Iris pigment epithelial cell (primary cell): ENCODE data around the gene MAGI3.
"Not testable (repeated sequence)": the region's sequence is repeated elsewhere in the genome, so short reads cannot be mapped to it uniquely, and the experiment has no call there.

ENCODE experiments used
- DNase-seq: peaks from one replicate; pipeline ENCODE4 v3.0.0-alpha.2; 2011; ENCODE audit warnings: low read depth

MAGI3 gene

DNA sequence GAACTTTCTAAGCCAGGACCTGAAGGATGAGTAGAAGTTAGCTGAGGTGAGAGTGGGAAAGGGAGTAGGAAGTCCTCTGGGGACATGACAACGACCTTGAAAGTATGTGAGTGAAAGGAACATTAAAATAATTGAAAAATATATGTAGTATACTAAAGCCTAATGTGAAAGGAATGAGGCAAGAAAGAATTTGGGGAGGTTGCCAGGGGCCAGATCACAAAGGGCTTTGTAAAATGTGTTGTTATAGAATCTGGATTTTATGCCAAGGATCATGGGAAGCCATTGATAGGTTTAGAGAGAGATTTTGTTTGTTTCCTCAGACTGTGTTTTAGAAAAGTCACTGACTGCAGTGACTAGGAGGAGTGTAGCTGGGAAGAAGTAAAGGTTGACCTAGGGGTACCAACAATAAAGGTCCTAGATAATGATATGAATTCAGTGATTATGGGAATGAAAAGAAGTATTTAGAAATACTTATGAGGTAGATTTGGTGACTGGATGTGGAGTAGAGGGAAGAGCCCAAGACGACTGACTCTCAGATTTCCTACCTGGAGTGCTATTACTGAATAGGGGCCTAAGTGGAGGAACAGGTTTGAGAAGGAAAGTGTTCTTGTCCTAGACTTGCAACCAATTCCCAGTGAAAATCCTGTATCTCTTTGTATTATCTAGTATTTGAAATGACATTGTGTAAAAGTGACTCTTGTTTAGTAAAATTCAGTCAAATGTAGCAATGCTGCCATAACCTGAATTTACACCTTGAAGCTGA, 189.1 kb downstream of the MAGI3 start:
- no peak for DNase-seq

DNA sequence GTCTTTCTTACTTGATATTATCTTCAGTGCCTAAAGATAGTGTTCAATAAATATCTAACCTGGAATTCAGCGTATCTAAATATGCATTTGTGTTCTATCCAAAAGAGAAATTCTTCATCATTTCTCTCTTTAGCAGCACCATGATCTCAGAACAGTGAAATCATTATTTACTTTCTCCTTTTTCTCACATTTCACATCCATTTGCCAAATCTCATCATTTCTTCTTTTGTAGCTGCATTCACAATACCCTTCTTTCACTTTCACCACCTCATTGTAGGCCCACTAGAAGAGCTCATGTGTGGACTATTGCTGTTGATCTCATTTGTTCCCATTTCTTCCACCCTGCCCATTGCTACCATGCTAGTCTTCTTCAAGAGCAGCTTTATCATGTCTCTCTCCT, 191.0 kb downstream of the MAGI3 start:
- DNase-seq: no peak

DNA sequence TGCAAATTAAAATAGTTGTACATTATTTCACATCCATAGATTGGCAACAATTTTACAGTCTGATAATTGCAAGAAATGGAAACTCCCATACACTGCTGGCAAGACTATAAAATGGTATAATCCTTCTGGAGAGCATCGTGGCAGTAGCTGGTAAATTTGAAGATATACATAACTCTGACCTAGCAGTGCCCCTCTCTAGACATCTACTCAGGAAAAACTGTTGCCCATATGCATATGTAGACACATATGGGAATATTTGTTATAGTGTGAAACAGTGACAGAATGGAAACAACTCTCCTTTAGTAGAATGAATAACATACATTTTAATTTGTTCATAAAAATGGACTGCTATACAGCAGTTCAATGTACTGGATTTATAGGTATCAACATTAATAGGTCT, 191.8 kb downstream of the MAGI3 start:
- no peak for DNase-seq

DNA sequence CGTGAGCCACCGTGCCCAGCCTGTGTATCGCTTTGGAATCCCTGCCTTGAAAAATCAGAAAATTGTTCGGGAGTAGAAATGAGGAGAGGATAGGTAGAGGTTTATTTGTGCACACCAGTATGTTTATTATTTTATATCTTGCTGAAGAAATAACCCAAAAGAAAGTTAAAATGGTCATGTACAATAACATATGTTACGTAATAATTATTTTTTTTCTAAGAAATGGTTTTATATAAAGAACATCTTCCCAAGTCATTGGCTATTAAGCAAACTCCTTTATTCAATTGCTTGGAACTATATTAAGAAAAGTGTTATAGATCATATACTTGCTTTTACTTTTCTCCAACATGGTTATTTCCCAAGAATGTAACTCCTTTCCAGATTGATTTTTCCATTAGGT, 197.2 kb downstream of the MAGI3 start:
- no peak for DNase-seq

DNA sequence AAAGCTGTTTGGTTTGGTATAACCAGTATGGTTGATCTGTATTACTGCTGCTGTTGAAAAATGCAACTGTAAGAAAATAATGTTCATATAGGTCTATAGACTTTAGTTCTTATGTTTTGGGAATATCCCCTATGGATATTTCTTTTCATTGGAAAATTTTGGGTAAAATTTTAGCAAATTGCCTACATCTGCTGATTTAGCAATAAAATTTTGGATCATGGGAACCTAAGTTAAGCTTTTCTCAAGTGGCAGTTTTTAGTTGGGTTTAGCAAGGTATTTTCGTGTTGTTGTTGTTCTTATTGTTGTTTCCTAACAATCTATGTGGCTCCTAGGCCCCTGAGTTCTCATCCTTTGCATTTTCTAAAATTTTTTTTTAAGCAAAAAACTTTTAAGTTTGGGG, 201.9 kb downstream of the MAGI3 start:
- no peak for DNase-seq

DNA sequence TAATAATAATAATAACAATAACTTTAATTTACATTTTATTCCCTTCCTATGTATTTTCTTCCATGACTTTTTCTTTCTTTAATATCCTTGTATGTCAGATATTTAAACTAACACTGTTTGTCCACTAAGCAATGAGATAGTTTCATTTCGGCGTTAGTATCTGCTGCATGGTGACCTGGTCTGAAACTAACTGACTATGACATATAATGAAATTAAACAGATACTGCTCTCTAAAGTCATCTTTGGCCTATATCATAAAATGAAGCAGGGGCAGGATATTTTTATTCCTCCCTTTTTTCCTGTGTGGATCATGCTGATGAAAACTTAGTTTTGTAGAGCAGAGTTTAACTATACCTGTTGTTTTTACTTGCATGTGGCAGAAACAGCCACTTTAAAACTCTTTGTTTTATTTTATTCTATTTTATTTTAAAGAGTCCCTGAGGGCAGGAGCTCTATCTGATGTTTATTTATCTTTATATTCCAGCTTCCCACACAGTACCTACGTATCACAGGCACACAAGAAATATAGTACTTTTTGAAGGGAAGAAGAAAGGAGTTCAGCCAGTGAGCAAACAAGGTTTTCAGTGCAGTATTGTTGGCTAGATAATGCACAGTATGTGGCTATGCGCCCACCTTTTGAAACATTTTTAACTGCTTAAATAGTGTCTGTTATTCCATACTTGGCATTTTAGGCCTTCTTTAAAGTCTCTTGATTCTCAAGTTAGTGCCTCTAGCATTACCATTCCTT, 203.4 kb downstream of the MAGI3 start:
- DNase-seq: no peak

DNA sequence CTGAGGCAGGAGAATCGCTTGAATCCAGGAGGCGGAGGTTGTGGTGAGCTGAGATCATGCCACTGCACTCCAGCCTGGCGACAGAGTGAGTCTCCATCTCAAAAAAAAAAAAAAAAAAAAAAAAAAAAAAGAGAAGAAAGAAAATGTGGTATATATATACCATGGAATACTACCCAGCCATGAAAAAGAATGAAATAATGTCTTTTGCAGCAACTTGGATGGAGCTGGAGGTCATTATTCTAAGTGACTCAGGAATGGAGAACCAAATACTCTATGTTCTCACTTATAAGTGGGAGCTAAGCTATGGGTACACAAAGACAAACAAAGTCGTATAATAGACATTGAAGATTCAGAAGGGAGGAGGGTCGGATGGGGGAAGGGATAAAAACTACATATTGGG, 214.2 kb downstream of the MAGI3 start:
- DNase-seq: not testable (repeated sequence)

DNA sequence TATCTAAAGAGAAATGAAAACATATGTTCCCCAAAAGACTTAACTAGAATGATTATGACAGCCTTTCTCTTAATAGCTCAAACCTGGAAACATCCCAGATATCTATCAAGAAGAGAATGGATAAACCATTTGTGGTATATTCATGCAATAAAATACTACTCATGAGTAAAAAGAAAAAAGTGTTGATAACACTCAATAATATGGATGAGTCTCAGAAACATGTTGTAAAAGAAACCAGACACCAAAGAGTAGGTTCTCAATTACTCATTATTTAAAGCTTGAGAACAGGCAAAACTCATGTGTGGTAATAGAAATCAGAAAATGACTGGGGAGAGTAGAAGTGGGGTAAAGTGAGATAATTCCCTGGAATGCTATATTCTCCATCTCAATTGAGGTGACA, 214.8 kb downstream of the MAGI3 start:
- no peak for DNase-seq

DNA sequence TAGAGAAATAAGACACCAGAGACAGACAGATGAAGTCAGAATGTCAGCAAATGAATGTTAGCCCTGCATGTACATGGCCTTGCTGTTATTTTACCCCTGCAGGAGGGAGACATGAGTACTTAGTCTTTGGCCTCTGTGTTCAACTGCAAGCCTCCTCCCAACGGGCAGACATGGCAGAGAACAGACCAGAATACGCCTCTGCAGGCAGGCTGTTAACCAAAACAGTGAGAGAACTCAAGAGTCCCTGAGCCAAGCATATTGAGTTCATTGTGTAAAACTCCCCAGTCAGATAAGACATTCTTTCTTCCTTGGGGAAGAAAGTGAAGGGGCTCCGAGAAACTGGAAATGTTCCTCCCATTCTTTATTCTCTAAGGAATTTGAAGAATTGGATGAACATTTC, 218.1 kb downstream of the MAGI3 start:
- no peak for DNase-seq

DNA sequence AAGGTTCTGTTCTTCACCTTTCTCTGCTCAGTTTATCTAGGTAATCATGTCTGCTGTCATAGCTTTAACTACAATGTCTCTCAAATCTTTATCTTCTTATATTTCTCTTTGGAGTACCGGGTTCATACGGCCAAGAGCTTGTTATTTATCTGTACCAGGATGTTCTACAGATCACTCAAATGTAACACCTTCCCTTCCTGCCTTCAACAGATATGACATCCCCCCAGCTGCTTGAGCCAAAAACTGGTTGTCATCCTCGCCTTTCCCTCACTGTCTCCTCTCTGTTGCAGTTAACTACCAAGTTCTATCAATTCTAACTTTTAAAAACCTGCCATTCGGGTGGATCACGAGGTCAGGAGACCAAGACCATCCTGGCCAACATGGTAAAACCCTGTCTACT, 220.1 kb downstream of the MAGI3 start:
- DNase-seq: no peak

DNA sequence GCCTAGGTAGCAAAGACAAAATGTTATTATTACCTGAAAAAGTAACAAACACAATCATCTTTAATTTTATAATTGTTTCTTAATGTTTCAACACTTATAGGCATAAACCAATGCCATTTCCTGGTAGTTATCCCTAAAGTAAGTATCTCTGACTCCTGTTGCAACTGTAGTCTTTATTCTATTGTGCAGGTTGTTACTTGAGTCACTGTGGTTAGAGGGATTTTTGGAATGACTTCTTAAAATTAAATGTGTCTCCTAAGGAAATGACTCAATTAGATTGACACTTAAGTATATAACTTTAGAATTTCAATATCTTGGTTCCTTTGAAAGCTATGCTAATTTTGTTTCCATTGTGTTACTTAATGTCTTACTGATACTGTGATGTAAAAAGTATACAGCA, 225.1 kb downstream of the MAGI3 start:
- peak; percentile 69 for DNase-seq

DNA sequence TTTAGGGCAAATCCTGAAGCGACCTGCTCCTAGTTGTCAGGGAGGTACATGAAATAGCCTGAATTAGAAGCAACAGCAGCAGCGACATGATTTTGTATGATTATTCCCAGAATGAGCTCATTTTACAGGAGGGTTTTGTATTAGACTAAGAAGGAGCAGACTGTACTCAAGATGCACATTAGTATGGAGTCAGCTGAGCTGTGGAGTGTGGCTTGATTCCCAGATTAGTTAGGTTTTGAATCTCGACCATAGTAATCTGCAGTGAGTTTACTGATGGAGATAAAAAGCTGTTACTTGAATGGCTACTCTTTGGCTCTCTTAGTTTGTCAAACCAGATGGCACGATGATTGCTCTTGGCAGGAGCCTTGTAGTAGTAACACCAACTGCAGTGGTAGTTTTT, 225.8 kb downstream of the MAGI3 start:
- no peak for DNase-seq

DNA sequence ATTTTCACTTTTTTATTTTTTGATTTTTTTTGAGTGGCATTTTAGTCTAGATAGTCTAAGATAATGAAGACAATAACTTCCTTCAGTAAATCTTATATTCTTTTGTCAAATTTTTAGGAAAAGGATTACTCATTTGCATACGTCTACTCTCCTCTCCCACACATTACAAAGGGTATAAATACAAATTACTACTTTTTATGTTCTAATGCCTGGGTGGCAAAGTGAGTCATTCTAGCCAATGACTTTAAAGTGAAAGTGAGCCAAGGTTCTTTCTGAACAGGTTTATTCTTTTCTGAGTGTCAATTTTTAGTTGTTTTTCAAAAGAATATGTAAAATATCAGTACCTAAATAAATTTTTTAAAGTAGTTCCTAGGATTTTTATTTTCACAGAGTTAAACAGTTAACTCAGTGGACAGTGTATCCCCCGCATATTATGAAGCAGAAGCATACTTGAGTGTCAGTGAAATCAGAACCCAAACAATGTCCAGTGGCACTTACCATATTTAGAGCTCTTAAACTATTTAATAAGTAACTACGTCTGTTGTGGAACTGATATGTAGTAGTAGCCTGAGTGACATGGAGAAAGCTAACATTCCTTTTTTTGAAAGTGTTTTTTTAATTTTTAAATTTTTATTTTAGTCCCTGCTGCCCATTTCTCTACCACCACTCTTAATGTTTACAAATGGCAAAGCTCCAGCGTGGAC, 227.3 kb downstream of the MAGI3 start:
- DNase-seq: peak; percentile 44

DNA sequence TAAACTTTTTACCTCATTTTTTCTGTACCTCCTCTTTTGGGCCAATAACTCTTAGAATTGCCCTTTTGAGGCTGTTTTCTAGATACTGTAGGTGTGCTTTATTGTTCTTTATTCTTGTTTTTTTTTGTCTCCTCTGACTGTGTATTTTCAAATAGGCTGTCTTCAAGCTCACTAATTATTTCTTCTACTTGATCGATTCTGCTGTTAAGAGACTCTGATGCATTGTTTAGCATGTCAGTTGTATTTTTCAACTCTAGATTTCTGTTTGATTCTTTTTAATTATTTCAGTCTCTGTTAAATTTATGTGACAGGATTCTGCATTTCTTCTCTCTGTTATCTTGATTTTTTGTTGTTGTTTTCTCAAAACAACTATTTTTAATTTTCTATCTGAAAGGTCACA, 238.7 kb downstream of the MAGI3 start:
- DNase-seq: no peak

DNA sequence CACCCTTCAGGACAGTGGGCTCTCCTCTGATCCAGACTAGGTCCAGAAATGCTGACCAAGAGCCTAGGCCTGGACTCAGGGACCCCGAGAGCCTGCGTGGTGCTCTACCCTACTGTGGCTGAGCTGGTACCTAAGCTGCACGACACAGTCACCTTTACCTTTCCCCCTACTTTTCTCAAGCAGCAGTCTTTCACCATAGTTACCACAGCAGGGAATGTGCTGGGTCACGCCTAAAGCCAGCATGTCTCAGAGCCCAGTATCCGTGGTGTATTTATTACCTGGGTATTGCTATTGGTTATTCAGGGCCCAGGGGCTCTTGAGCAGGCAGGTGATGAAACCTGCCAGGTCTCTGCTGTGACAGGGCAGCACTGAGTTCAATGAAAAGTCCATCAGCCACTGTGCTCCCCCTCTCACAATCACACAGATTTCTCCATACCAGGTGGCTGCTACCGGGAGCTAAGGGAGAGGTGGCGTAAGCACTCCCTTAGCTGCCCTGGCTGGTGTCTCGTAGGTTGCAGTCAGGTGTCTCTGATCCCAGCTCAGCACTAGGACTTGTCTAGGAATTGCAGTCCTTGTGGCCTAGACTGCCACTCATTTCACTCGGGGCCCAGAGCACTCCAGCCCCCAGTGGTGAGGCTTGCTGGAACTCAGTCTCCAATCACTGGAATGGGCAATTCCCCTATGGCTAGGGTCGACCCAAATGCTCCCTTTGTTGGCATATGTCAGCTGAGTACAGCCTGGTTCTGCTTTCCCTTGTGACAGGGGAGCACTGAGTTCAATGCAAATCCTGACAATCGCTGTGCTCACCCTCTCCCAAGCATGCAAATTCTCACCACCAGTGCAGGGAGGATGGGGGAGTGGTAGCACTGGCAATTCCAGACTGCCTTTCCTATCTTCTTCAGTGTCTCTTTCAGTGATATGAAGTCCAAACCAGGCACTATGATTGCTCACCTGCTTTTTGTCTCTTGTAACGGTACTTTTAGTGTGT, 240.3 kb downstream of the MAGI3 start:
- DNase-seq: no peak

DNA sequence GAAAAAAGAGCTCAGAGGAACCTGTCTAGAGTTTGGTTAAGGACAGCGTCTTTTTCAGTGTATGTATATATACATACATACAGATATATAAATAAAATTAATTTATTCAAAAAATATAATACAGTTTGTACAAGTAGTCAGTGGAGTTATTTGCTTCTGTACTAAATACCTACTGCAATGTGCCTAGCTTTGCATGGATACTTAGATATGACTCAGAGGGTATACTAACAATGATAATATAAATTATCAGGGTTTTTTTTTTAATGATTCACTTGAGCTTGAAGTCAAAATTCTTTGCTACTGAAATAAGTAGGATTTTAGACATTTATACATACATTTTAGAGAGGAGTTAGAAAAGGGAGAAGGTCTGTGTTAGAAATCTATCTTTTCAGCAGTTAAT, 251.1 kb downstream of the MAGI3 start:
- DNase-seq: no peak

DNA sequence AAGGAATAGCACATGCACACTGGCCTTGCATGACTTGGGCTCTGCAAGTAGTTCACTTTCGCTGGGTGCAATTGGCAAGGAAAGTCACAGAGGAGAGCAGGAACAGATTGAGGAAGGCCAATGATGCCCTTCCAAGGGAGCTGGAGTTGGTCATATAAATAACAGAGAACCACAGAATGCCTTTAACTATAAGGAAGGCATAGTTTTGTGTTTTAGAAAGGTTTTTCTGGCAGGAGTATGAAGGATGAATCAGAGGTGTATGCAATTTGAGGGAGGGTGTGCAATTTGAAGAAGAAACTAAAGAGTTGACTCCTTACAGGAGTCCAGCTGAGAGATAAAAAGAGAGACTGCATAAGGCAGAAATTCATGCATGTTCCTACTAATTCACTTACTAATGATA, 256.8 kb downstream of the MAGI3 start:
- peak; percentile 25 for DNase-seq

DNA sequence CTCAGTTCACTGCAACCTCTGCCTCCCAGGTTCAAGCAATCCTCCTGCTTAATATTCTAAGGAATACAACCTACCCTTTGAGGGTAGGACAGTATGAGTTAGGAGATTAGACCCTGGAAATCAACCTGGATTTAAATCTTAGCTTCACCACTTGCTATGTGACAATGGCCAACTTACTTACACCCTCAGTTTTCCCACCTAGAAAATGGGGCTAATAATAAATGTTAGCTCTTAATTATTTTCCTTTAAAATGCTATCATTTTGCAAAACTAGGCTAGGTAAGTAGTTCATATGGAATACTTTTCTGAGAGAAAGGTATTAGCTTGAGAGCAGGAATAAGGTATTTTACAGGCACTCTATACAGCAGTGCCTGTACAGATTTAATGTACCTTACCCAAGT, 258.2 kb downstream of the MAGI3 start:
- no peak for DNase-seq

DNA sequence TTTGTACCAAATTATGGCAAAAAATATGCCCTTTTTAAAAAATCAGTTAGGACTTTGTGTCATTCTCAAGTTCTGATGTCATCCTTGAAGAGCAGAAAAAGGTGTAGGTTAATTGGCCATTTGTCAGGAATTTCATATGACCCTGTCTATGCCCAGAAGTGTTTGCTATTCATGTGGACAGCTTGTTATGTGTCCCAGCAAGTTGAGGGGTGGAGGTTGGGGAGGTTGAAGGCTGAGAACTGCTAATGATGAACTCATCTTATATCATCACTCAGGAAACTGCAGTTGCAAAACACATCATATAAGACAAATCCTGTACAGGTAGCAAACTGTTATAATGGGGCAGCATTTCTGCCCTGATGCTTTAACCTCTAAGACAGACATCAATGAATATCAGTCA, 262.5 kb downstream of the MAGI3 start:
- peak; percentile 36 for DNase-seq

DNA sequence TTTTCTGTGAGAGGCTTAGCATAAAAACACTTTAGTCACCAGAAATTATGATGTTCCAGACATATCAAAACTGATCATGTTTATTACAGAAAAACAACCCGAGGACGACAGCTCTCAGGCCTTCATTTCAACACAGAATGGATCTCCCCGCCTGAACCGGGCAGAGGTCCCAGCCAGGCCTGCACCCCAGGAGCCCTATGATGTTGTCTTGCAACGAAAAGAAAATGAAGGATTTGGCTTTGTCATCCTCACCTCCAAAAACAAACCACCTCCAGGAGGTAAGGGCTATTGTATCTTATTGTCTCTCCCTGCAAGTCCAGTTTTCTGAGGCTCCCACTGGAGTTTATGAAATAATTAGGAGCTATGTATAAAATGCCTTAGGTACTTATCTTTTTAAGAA, 263.4 kb downstream of the MAGI3 start:
- no peak for DNase-seq

DNA sequence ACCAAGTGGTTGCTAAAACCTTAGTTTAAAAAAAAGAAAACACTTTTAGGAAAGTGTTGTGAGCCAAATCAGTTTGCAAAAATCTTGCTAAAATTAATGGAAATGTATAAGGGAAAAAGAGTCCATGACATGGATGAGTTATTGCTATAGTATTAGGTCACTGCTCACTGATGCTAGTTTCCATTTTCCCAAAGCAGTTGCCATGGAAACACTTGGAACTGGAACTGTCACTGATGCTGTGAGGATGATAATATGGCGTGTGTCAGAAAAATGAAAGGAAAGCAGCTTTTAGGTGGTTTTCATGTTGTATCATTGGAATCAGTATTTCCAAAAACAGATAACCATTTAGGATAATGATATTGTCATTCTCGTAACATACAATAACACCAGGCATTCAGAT, 264.6 kb downstream of the MAGI3 start:
- no peak for DNase-seq

DNA sequence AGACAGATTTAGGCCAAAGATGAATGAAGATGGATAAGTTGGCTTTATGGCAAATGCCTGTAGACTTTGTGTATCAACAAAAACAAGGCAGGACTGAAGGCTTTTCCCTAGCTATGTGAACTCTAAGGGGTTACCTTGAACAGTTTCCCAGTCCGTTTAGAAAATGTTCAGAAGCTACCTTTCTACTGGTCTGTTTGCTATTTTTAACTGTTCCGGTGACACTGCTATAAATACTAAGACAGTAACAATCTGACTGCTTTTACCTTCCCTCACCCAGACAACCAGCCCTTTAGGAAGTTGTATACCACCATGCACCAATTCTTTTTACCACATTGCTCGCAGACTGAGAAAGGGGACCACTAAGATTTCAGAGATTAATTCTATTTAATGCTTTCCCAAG, 266.8 kb downstream of the MAGI3 start:
- DNase-seq: no peak
